8988T (cell line): ENCODE data around the gene CC2D2A.
"Not testable (repeated sequence)": the region's sequence is repeated elsewhere in the genome, so short reads cannot be mapped to it uniquely, and the experiment has no call there.

ENCODE experiments used
- DNase-seq: peaks from one replicate; pipeline ENCODE4 v3.0.0; 2011

Gene CC2D2A

GRCh38 chr4:15562623-15563022 lies 92.9 kb downstream of the CC2D2A start:
- DNase-seq: no peak

- DNase-seq: no peak
Measured at GRCh38 chr4:15563871-15564270, 94.2 kb downstream of the CC2D2A start.

- DNase-seq: no peak
Measured at GRCh38 chr4:15568821-15569220, 99.1 kb downstream of the CC2D2A start.

GRCh38 chr4:15569746-15570145 lies 100.1 kb downstream of the CC2D2A start:
- no peak for DNase-seq

- DNase-seq: no peak
Measured at GRCh38 chr4:15575966-15576365, 106.3 kb downstream of the CC2D2A start.

- DNase-seq: no peak
Measured at GRCh38 chr4:15577508-15577907, 107.8 kb downstream of the CC2D2A start.

- DNase-seq: no peak
Measured at GRCh38 chr4:15584785-15585184, 115.1 kb downstream of the CC2D2A start.

GRCh38 chr4:15585331-15585730 lies 115.6 kb downstream of the CC2D2A start:
- no peak for DNase-seq

- DNase-seq: no peak
Measured at GRCh38 chr4:15586066-15586465, 116.4 kb downstream of the CC2D2A start.

GRCh38 chr4:15587649-15588048 lies 118.0 kb downstream of the CC2D2A start:
- no peak for DNase-seq

- DNase-seq: no peak
Measured at GRCh38 chr4:15592799-15593198, 123.1 kb downstream of the CC2D2A start.

- DNase-seq: no peak
Measured at GRCh38 chr4:15598644-15599043, 129.0 kb downstream of the CC2D2A start.

GRCh38 chr4:15600176-15600575 lies 130.5 kb downstream of the CC2D2A start:
- no peak for DNase-seq

- no peak for DNase-seq
Measured at GRCh38 chr4:15601862-15602261, 132.2 kb downstream of the CC2D2A start.

GRCh38 chr4:15605537-15605936 lies 135.9 kb downstream of the CC2D2A start:
- DNase-seq: no peak

- DNase-seq: no peak
Measured at GRCh38 chr4:15610855-15611254, 141.2 kb downstream of the CC2D2A start.

- DNase-seq: no peak
Measured at GRCh38 chr4:15612136-15612535, 142.5 kb downstream of the CC2D2A start.

GRCh38 chr4:15614891-15615290 lies 145.2 kb downstream of the CC2D2A start:
- not testable (repeated sequence) for DNase-seq

- not testable (repeated sequence) for DNase-seq
Measured at GRCh38 chr4:15617407-15617806, 147.7 kb downstream of the CC2D2A start.

GRCh38 chr4:15636818-15637217 lies 167.1 kb downstream of the CC2D2A start:
- no peak for DNase-seq

GRCh38 chr4:15638418-15638817 lies 168.7 kb downstream of the CC2D2A start:
- DNase-seq: no peak

GRCh38 chr4:15648600-15648999 lies 178.9 kb downstream of the CC2D2A start:
- no peak for DNase-seq

GRCh38 chr4:15649914-15650545 lies 180.3 kb downstream of the CC2D2A start:
- DNase-seq: no peak
